ENCODE measurements around the gene NCOA3. TPM values are rescaled to one million over a fixed set of nuclear protein-coding genes. Genes with fewer than 3 reads are reported as not detected.
A peak's percentile ranks its signal among the peaks of the same experiment; 100 is the strongest.

NCOA3 gene
- total and polyA plus RNA-seq, 10 of the 15 experiments (the other 5 are each of a cell fraction or from before 2014, with no cell fraction given), result 16.9 to 96.2 (median 73.6) TPM

DNA sequence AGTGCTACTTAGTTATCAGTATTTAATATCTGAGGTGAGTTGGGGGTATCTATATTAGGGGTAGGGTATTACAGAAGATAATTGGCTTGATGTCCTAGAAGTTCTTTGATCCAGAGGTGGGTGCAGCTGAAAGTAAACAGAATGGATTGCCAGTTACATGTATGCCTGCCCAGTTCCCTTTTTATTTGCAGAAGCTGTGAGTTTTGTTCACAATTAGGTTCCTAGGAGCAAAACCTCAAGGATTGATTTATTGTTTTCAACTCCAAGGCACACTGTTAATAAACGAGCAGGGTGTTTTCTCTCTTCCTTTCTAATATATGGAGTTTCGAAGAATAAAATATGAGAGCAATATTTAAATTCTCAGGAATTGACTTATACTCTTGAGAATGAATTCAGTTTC lies 154.6 kb downstream of the NCOA3 start (continued):
- TF ChIP-seq CUX1 (IDR thresholded peaks at IDR 0.05; ENCODE audit: insufficient replicate concordance, low read depth, low read length), result no peak

DNA sequence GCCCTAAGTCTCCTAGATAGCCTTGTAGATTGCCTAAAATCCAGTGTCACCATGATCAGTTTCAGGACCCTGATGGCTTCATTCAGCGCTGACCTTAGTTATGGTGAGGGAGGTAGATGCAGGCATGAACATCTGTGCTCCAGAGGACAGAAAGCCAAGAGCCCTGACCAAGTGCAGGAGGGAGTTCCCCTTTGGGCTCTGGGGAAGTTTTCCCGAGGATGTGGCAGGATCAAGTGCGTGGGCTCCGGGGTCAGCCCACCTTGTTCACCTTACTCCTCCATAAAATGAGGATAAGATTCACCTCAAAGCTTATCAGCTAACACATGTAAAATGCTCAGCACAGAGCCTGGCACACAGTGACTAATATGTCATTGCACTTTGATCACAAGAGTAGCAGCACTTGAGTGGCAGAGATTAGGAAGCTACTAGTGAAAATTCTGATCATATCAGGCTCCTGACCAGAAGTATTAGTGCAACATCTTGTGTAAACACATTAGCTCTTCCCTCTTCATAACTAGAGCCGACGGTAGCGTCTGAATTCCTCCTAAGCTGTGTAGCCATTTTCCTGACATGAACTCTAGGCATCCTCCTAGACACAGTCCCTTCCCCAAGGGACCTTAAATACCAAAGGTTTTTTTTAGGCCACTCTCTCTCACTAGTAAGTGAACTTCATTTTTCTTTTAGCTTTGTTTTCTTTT lies 158.4 kb downstream of the NCOA3 start:
- peaks cover 12 to 39% of the 10 kb centered on the region in 2 experiments for H3K36me3 ChIP-seq (ENCODE audit: control insufficient read depth in 2 of 2, insufficient read depth in 2 of 2, low read length in 1 of 2)
- no peak for ATAC-seq
- BruUV-seq (replicated peaks), result no TSS peak

More for the DNA sequence above, 158.4 kb downstream of the NCOA3 start:
- no peaks in the 10 kb centered on the region for H3K27me3 ChIP-seq (replicated peaks in 1 of 2; ENCODE audit: control insufficient read depth in 2 of 2, insufficient read depth in 2 of 2, low read length in 1 of 2)
- DNase-seq (ENCODE audit: low read depth, low spot score), result no peak
- H3K79me2 ChIP-seq (ENCODE audit: control insufficient read depth, insufficient read depth, low read length), result no peaks in the 10 kb centered on the region
- in situ Hi-C loops (cut with MboI) (no loop called here), intact Hi-C loops (cut with micrococcal nuclease; ENCODE audit: unreplicated experiment) (no loop called here)
- no peak overlapping the region for H2AFZ ChIP-seq (ENCODE audit: control insufficient read depth, low read depth, low read length)
- no peak for FAIRE-seq
- no peaks in the 10 kb centered on the region for H3K4me1 ChIP-seq (ENCODE audit: control insufficient read depth, insufficient read depth, low read length)
- no peaks in the 10 kb centered on the region for H4K20me1 ChIP-seq (ENCODE audit: control insufficient read depth, insufficient read depth)
- no peak overlapping the region for H3K4me2 ChIP-seq (ENCODE audit: control insufficient read depth, insufficient read depth)
- POLR2A ChIA-PET, result interaction anchor here (0.6 kb wide), 1 partner anchor 245 kb away, joined by 7 read pairs; no protein-coding TSS in a partner anchor
- H3K9ac ChIP-seq (ENCODE audit: control insufficient read depth, insufficient read depth, low read length), result no peak overlapping the region
- no peak overlapping the region for H3K4me3 ChIP-seq
- WGBS (ENCODE audit: insufficient coverage, insufficient replicate concordance, low lambda C conversion rate, missing lambda C conversion rate), result 87% methylated on average over 7 of the region's 7 CpGs
- H3K9me3 ChIP-seq (replicated peaks; ENCODE audit: control insufficient read depth, insufficient read depth, low read length), result no peaks in the 10 kb centered on the region
- RAD21 ChIA-PET (ENCODE audit: unreplicated experiment), result no interaction called here
- no peak overlapping the region for H3K27ac ChIP-seq (ENCODE audit: control insufficient read depth, insufficient read depth)
- CTCF ChIA-PET, result interaction anchor here (0.7 to 1.8 kb wide), 8 partner anchors 17 to 961 kb away, joined by 3 to 8 read pairs (median 4); no protein-coding TSS in a partner anchor
- TF ChIP-seq NFXL1 (IDR thresholded peaks at IDR 0.05; ENCODE audit: borderline replicate concordance) (peak; percentile 20; the same call in 1 of the 2 replicates), SP1 (IDR thresholded peaks at IDR 0.05; ENCODE audit: low read depth, low read length) (no peak)
- SMC1A ChIA-PET (ENCODE audit: uncharacterized antibody, unreplicated experiment), result interaction anchor here (0.6 to 2.4 kb wide), 4 partner anchors 11 to 462 kb away, joined by 3 to 8 read pairs (median 4); no protein-coding TSS in a partner anchor

Data from GM12878 (cell line).